ENCODE measurements around the gene METTL22.

The METTL22 gene

GRCh38 chr16:8628981-8629725 lies 7.7 kb downstream of the METTL22 start:
- DNase-seq (ENCODE audit: low spot score) = no peak
- TF ChIP-seq CTCF (IDR thresholded peaks at IDR 0.05; ENCODE audit: borderline replicate concordance, control extremely low read depth, extremely low read depth, insufficient read depth, missing control alignments) = no peak
- in situ Hi-C loops (cut with MboI; ENCODE audit: low sequenced_read_pairs, unreplicated experiment) = no loop called here

- in situ Hi-C loops (cut with MboI; ENCODE audit: low sequenced_read_pairs, unreplicated experiment) = no loop called here
- no peak for TF ChIP-seq CTCF (IDR thresholded peaks at IDR 0.05; ENCODE audit: borderline replicate concordance, control extremely low read depth, extremely low read depth, insufficient read depth, missing control alignments)
- no peak for DNase-seq (ENCODE audit: low spot score)
These were observed 8.9 kb downstream of the METTL22 start for GRCh38 chr16:8630255-8630953.

GRCh38 chr16:8631373-8631772 lies 9.9 kb downstream of the METTL22 start:
- DNase-seq (ENCODE audit: low spot score) = no peak
- in situ Hi-C loops (cut with MboI; ENCODE audit: low sequenced_read_pairs, unreplicated experiment) = no loop called here
- no peak for TF ChIP-seq CTCF (IDR thresholded peaks at IDR 0.05; ENCODE audit: borderline replicate concordance, control extremely low read depth, extremely low read depth, insufficient read depth, missing control alignments)

GRCh38 chr16:8631818-8632465 lies 10.4 kb downstream of the METTL22 start:
- TF ChIP-seq CTCF (IDR thresholded peaks at IDR 0.05; ENCODE audit: borderline replicate concordance, control extremely low read depth, extremely low read depth, insufficient read depth, missing control alignments) = no peak
- no peak for DNase-seq (ENCODE audit: low spot score)
- in situ Hi-C loops (cut with MboI; ENCODE audit: low sequenced_read_pairs, unreplicated experiment) = no loop called here

GRCh38 chr16:8632675-8633182 lies 11.2 kb downstream of the METTL22 start:
- DNase-seq (ENCODE audit: low spot score) = no peak
- TF ChIP-seq CTCF (IDR thresholded peaks at IDR 0.05; ENCODE audit: borderline replicate concordance, control extremely low read depth, extremely low read depth, insufficient read depth, missing control alignments) = no peak
- in situ Hi-C loops (cut with MboI; ENCODE audit: low sequenced_read_pairs, unreplicated experiment) = no loop called here

- in situ Hi-C loops (cut with MboI; ENCODE audit: low sequenced_read_pairs, unreplicated experiment) = no loop called here
- TF ChIP-seq CTCF (IDR thresholded peaks at IDR 0.05; ENCODE audit: borderline replicate concordance, control extremely low read depth, extremely low read depth, insufficient read depth, missing control alignments) = no peak
- DNase-seq (ENCODE audit: low spot score) = no peak
These were observed 13.7 kb downstream of the METTL22 start for GRCh38 chr16:8634991-8635736.

Measured in GM13976 (cell line).